ENCODE data around the gene ABCB6.

GRCh38 chr2:219174146-219174545 is 44.6 kb downstream of the ABCB6 start:
- TF ChIP-seq SP1 (IDR thresholded peaks at IDR 0.05) (no peak), FOXK2 (IDR thresholded peaks at IDR 0.05) (no peak), LEF1 (IDR thresholded peaks at IDR 0.05; ENCODE audit: borderline replicate concordance) (no peak), ELF4 (IDR thresholded peaks at IDR 0.05) (no peak), HDGF (IDR thresholded peaks at IDR 0.05; ENCODE audit: borderline replicate concordance) (no peak)

Data from HEK293T (cell line).